Glutamatergic neuron (in vitro differentiated cells): Measurements from ENCODE around the gene TTC16. TPM values are rescaled to one million over a fixed set of nuclear protein-coding genes. Genes with fewer than 3 reads are reported as not detected.

Experiments
- DNase-seq: peaks from one replicate; pipeline ENCODE4 v3.0.0; 2022
- H3K27ac Mint-ChIP-seq: one replicate; pipeline ENCODE4 v1.8.0; 2020; ENCODE audit warnings: mild to moderate bottlenecking, mixed read lengths, inconsistent platforms; ENCODE audit not compliant: unreplicated experiment
- H3K27me3 Mint-ChIP-seq: one replicate; pipeline ENCODE4 v1.8.0; 2020; ENCODE audit warnings: mild to moderate bottlenecking, moderate library complexity, mixed read lengths, inconsistent platforms; ENCODE audit not compliant: unreplicated experiment
- H3K36me3 Mint-ChIP-seq: one replicate; pipeline ENCODE4 v1.8.0; 2020; ENCODE audit warnings: mild to moderate bottlenecking, mixed read lengths, inconsistent platforms; ENCODE audit not compliant: unreplicated experiment
- H3K4me1 Mint-ChIP-seq: one replicate; pipeline ENCODE4 v1.8.0; 2020; ENCODE audit warnings: mild to moderate bottlenecking, low read depth, mixed read lengths, inconsistent platforms; ENCODE audit not compliant: unreplicated experiment
- H3K4me3 Mint-ChIP-seq: one replicate; pipeline ENCODE4 v1.8.0; 2020; ENCODE audit warnings: mild to moderate bottlenecking, mixed read lengths, inconsistent platforms; ENCODE audit not compliant: unreplicated experiment
- H3K9me3 Mint-ChIP-seq: one replicate; pipeline ENCODE4 v1.8.0; 2020; ENCODE audit warnings: mild to moderate bottlenecking, moderate library complexity, mixed read lengths, inconsistent platforms; ENCODE audit not compliant: unreplicated experiment
- CTCF ChIP-seq: fragments of 200-600 bp; sonication (generic); IDR thresholded peaks from one replicate; pipeline ENCODE4 v1.5.0; 2021; ENCODE audit not compliant: partially characterized antibody, unreplicated experiment
- total RNA-seq: library from RNA; stranded (reverse); fragmentation: NEBNext Ultra II Directional; extraction: Animal tissue kit (Norgen Biotek cat#: 25700); gene quantifications from one replicate; pipeline ENCODE4 v1.2.1, GENCODE V29; 2021; ENCODE audit not compliant: unreplicated experiment

Gene TTC16
- total RNA-seq, 1 donor from 2014 or later = not detected

DNA sequence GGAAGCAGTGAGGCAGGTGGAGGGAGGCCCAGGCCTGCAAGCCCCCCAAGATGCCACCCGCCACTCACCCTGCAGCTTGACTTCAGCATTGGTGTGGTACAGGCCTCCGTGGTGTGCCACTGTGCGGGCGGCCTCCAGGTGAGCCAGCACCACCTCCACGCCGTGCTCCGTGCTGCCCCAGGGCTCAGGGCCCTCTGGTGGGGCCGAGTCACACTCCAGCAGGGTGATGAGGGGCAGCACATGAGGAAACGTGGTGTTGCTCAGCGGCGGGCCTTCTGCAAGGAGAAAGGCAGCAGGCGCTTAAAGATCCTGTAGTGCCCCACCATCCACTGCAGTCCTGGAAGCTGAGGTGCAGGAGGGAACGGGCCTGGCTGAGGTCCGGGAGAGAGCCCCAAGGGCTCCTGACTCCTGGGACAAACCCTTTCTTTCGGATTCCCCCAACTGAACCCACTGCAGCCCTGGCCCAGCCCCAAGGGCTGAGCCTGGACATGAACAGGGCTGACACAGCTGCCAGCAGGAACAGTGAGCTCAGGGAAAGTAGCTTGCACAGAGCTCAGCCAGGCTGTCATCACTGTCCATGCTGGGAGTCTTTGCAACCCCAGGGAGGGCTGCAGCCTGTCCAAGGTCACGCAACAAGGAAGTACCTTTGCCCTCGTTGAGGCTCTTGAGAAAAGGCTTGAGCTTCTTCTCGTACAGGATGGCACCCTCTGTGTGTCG is 23.9 kb downstream of the TTC16 start:
- peaks cover 17% of the 10 kb centered on the region for H3K4me1 Mint-ChIP-seq
- H3K9me3 Mint-ChIP-seq = peaks cover 3% of the 10 kb centered on the region
- no peak for TF ChIP-seq CTCF
- DNase-seq = no peak
- H3K4me3 Mint-ChIP-seq = no peak overlapping the region
- peaks cover 8% of the 10 kb centered on the region for H3K27me3 Mint-ChIP-seq
- peaks cover 5% of the 10 kb centered on the region for H3K36me3 Mint-ChIP-seq
- H3K27ac Mint-ChIP-seq = no peak overlapping the region

DNA sequence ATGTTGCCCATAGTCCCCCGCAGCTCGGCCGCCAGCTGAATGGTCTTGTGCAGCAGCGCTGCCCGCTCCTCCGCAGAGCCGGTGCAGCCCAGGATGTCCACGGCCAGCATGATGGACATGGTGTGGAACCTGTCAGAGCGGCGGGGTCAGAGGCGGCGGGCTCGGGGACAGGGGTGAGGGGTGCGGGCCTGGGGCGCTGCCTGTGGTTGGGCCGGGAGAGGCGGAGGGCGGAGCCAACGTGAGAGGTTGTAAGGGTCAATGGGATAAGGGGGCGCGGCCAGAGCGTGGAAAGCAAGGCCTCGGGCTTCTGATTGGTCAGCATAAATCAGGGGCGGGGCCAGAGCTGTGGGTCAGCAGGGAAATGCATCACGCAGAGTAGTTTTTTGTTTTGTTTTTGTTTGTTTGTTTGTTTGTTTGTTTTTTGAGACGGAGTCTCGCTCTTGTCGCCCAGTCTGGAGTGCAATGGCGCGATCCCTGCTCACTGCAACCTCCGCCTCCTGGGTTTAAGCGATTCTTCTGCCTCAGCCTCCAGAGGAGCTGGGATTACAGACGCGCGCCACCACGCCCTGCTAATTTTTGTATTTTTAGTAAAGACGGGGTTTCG is 26.1 kb downstream of the TTC16 start:
- DNase-seq = peak; percentile 91
- Mint-ChIP-seq H3K4me1 (peaks cover 16% of the 10 kb centered on the region), H3K4me3 (peak overlapping the region; percentile 88), H3K9me3 (peaks cover 3% of the 10 kb centered on the region), H3K27ac (peak overlapping the region; percentile 90), H3K27me3 (peaks cover 8% of the 10 kb centered on the region), H3K36me3 (peaks cover 5% of the 10 kb centered on the region)
- TF ChIP-seq CTCF = no peak

DNA sequence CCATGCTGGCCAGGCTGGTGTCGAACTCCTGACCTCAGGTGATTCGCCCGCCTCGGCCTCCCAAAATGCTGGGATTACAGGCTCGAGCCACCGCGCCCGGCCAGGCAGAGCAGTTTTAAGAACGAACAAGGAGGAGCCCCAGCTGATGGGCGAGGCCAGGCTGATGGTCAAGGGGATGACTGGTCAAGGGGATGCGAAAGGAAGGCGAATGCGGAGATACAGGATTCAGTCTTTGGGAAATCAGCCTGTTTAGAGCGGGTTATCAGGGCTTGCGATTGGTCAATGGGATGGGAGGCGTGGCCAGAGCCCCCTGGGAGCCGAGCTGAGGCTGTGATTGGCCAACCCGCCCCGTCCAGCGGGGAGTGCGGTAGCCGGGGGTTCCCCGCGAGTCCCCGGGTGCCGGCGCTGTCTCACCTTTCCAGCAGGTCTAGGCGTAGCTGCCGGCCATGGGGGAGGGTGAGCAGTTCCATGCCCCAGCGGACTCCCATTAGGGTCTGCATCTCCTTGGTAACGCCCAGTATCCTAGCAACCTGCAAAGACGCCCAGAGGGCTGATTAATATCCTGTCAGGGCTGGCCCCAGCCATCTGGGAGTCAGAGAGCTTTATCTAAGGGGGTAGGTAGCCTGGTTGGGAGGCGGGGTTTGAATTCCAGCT is 26.7 kb downstream of the TTC16 start:
- Mint-ChIP-seq H3K27ac (peak overlapping the region; percentile 90), H3K4me1 (peaks cover 16% of the 10 kb centered on the region), H3K27me3 (peaks cover 6% of the 10 kb centered on the region), H3K4me3 (peak overlapping the region; percentile 88), H3K9me3 (peaks cover 3% of the 10 kb centered on the region), H3K36me3 (peaks cover 5% of the 10 kb centered on the region)
- peak; percentile 94 for DNase-seq
- no peak for TF ChIP-seq CTCF

DNA sequence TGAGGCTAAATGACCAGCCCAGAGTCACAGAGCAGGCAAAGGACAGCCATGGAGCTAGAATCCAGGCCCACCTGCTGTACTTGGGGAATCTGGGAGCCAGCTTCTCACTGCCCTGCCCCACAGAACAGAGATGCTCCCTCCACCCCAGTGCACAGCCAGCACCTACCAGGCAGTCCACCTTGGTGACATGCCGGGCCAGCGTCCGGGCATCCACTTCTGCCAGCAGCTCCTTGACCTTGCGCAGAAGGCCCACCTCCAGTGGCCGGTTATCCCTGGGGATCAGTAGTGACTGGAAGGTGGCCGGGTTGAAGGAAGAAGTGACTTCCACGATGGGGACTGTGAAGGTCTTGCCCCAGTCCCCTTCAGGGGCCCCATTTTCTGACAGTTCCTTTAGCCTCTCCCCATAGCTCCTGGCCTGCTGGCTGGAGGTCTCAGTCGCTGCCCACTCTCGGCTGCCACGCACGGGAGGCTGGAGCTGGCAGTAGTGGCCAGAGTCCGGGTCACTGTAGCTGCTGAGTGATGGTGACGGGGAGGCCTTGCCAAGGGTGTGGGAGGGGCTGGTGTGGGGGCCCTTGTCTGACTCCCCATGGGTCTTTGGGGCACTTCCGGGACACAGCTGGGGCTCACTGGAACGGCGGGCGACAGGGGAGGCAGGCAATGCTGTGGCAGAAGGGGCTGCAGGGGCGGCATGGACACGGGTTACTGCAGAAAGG is 28.7 kb downstream of the TTC16 start:
- H3K36me3 Mint-ChIP-seq = no peaks in the 10 kb centered on the region
- H3K27ac Mint-ChIP-seq = no peak overlapping the region
- H3K4me1 Mint-ChIP-seq = peaks cover 13% of the 10 kb centered on the region
- H3K9me3 Mint-ChIP-seq = peaks cover 3% of the 10 kb centered on the region
- TF ChIP-seq CTCF = no peak
- no peak overlapping the region for H3K4me3 Mint-ChIP-seq
- H3K27me3 Mint-ChIP-seq = peaks cover 4% of the 10 kb centered on the region
- no peak for DNase-seq
